IgD-negative memory B cell (primary cell): ENCODE results near the gene TUBA4B. TPM values are rescaled to one million over a fixed set of nuclear protein-coding genes. Genes with fewer than 3 reads are reported as not detected.

Experiments
- H3K27ac Mint-ChIP-seq, 3 donors: one replicate each; pipeline ENCODE4 v1.8.0; 2020 to 2022; ENCODE audit warnings: mild to moderate bottlenecking in 3 of 3, mixed read lengths in 3 of 3, moderate library complexity in 1 of 3
- H3K27me3 Mint-ChIP-seq: one replicate; pipeline ENCODE4 v1.8.0; 2021; ENCODE audit warnings: mixed read lengths
- H3K36me3 Mint-ChIP-seq: one replicate; pipeline ENCODE4 v1.8.0; 2020; ENCODE audit warnings: mild to moderate bottlenecking, mixed read lengths
- H3K4me1 Mint-ChIP-seq, 3 donors: one replicate each; pipeline ENCODE4 v1.8.0; 2020 to 2022; ENCODE audit warnings: mixed read lengths in 3 of 3, mild to moderate bottlenecking in 1 of 3
- H3K4me3 Mint-ChIP-seq, 4 donors: one replicate each; pipeline ENCODE4 v1.8.0; 2020 to 2022; ENCODE audit warnings: mild to moderate bottlenecking in 4 of 4, mixed read lengths in 4 of 4, moderate library complexity in 3 of 4
- H3K9me3 Mint-ChIP-seq, 3 donors: one replicate each; pipeline ENCODE4 v1.8.0; 2020 to 2021; ENCODE audit warnings: mixed read lengths in 3 of 3, mild to moderate bottlenecking in 1 of 3
- polyA plus RNA-seq: library from polyadenylated mRNA; unstranded; fragments of 300-500 nt; fragmentation: Illumina TruSeq; gene quantifications from one replicate; pipeline ENCODE4 v1.2.3, GENCODE V29; 2021

TUBA4B gene
- polyA plus RNA-seq, 1 donor from 2014 or later, result not detected

DNA sequence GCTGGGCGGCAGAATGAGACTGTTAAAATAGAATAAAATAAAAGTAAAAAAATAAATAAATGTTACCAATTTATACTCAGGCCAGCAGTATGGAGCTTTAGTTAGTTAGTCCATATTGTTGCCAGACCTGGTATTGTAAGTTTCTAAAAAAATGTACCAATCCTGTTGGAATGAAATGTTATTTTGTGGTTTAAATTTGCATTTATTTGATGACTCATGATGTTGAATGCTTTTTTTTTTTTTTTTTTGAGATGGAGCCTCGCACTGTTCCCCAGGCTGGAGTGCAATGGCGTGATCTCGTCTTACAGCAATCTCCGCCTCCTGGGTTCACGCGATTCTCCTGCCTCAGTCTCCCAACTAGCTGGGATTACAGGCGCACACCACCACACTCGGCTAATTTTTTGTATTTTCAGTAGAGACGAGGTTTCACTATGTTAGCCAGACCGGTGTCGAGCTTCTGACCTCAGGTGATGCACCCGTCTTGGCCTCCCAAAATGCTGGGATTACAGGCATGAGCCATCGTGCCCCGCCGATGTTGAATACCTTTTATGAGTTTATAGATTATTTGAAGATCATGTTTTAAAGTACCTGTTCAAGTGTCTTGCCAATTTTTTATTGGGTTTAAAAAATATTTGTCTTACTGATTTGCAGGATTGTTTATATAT, 61.9 kb downstream of the TUBA4B start:
- Mint-ChIP-seq H3K27ac (peak overlapping the region in 1 of 3 donors; percentile 63), H3K36me3 (no peaks in the 10 kb centered on the region), H3K9me3 (peaks cover 0 to 6% (median 1%) of the 10 kb centered on the region in 3 donors), H3K27me3 (peaks cover 16% of the 10 kb centered on the region), H3K4me3 (no peak overlapping the region), H3K4me1 (peaks cover 0 to 2% (median 0%) of the 10 kb centered on the region in 3 donors)

Other genes starting within 250 kb of the TUBA4B start
- gene CFAP65, start 211.7 kb upstream of the TUBA4B start, polyA plus RNA-seq, result not detected
- not detected for gene IHH, start 192.3 kb upstream of the TUBA4B start, polyA plus RNA-seq
- gene NHEJ1, start 92.4 kb upstream of the TUBA4B start, polyA plus RNA-seq, result 22.9 TPM
- gene SLC23A3, start 83.2 kb upstream of the TUBA4B start, polyA plus RNA-seq, result 0.63 TPM
- 151 TPM for gene CNPPD1, start 76.3 kb upstream of the TUBA4B start, polyA plus RNA-seq
- gene RETREG2, start 75.0 kb upstream of the TUBA4B start, polyA plus RNA-seq, result 55.6 TPM
- 64.8 TPM for gene ZFAND2B, start 46.5 kb upstream of the TUBA4B start, polyA plus RNA-seq
- gene ABCB6, start 34.3 kb upstream of the TUBA4B start, polyA plus RNA-seq, result 1.2 TPM
- gene ATG9A, start 23.6 kb upstream of the TUBA4B start, polyA plus RNA-seq, result 19.6 TPM
- 31.1 TPM for gene ANKZF1, start 23.4 kb upstream of the TUBA4B start, polyA plus RNA-seq
- gene GLB1L, start 7.8 kb upstream of the TUBA4B start, polyA plus RNA-seq, result not detected
- gene STK16, start 7.8 kb upstream of the TUBA4B start, polyA plus RNA-seq, result 17.9 TPM
- 229 TPM for gene TUBA4A, start 675 bp downstream of the TUBA4B start, polyA plus RNA-seq
- gene DNAJB2, start 26.1 kb downstream of the TUBA4B start, polyA plus RNA-seq, result 7.8 TPM
- not detected for gene PTPRN, start 56.2 kb downstream of the TUBA4B start, polyA plus RNA-seq
- gene RESP18, start 79.5 kb downstream of the TUBA4B start, polyA plus RNA-seq, result not detected
- 49.9 TPM for gene DNPEP, start 134.7 kb downstream of the TUBA4B start, polyA plus RNA-seq
- gene DES, start 165.1 kb downstream of the TUBA4B start, polyA plus RNA-seq, result not detected
- not detected for gene SPEG, start 181.6 kb downstream of the TUBA4B start, polyA plus RNA-seq
- gene GMPPA, start 245.6 kb downstream of the TUBA4B start, polyA plus RNA-seq, result 24.4 TPM